HG03025 (cell line): Measurements from ENCODE around the gene ILF2.

ENCODE experiments used
- ATAC-seq: cut with Tn5 transposase; IDR thresholded peaks from one replicate; pipeline ENCODE4 v1.9.1; 2021; ENCODE audit warnings: mild to moderate bottlenecking, moderate library complexity; ENCODE audit not compliant: unreplicated experiment, low FRiP score

Gene ILF2

DNA sequence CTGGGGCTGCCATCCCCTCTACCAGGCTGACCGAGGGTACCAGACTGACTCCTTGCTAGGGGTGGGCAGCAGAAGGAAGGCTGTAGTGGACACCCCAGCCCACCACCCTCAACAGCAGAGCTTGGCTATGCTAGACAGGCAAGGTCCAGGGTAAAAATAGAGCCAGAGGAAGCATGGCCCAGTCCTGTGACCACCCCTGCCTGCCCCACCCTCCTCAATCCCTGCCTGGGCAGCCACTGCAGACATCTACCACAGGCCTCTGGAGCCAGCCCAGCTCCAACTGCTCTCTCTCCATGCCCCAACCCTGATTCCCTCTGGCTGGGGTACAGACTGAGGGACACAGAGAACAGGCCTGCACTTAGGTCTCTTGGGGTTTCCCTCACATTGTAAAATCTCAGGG lies 40.8 kb downstream of the ILF2 start:
- ATAC-seq: no peak

DNA sequence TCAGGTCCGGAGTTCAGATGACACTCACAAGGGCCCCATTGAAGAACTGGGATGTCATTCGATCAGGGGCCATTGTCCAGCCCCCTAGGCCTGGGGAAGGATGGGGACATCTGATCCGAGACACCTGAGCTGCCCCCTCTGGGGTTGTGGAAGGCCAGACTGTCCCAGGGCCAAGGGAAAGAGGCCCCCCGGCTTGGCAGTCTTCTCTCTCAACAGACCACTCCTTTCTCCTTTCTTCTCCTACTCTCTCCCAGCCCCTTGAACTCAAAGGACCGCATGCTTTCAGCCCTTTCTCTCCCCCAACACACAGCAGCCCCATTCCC lies 41.5 kb downstream of the ILF2 start:
- no peak for ATAC-seq

DNA sequence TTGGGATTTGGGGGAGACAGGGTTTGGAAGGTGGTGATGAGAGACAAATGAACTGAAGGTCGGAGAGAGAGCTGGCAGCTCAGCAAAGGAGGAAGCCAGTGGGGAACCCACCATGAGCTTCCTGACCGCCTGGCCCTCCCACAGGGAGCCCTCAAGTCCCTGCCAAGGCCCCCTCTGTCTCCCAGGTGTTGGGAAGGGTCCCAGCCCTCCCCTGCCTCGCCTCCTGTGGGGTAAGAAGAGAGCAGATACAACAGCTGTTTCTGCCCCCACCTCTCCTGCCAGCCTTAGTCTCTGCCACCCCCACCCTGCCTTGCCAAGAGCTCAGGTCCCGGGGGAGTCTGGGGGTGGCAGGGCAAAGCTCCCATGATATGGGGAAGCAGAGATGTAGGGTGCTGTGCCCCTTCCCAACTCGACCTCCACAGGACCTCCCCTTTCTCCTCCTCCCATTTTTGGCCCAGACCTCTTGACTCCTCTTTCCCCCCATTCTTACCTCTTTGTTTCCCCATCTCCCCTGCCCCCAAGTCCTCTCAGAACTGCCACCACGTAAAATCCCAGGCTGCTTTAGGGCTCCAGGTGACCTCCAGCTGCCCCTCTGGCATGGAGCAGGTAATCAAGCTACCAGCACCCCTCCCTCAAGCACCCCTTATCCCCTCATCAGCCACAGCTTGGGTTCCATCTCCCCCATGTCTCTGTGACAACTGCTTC lies 42.0 kb downstream of the ILF2 start:
- no peak for ATAC-seq

DNA sequence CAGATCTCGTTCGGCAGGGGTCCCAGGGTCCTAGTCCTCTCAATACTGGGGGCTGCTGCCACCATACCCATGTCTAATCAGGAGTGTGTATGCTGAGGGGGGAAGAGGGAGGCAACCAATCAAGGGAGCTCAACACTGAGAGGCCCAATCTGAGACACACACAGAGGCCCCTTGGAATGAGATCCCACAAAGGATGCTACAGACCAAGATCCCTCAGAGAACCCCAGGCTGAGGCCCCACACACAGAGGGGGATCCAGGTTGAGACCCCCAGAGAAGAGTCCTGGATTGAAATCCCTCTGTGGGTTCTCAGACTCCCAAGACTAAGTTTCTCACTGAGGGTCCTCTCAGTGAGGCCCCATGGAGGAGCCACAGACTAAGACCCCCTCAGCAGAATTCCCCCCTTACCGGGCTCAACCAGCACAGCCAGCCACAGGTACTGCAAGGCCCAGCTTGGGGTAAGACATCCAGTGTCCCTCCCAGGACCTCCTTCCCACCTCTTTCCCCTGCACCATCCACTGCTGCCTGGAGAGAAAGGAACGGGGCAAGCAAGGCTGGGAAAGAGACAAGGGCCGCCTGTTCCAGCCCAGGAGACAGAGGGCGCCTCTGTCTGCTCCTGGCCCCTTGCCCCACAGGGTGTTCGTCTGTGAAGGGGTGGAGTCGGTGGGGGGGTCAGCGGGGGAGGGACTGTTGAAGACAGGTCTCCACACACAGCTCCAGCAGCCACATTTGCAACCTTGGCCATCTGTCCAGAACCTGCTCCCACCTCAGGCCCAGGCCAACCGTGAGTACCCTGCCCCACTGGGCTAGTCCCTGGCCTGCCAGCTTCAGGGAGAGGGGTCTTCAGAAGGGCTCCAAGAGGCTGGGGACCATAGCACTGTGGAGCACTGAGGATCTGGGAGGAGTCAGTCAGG lies 42.8 kb downstream of the ILF2 start, which contains the start of gene S100A1:
TSS of gene S100A1 (plus strand) at position 720 of the 912 bp plus-strand sequence. CDS start 2,088 bp downstream, outside the sequence.
- no peak for ATAC-seq

DNA sequence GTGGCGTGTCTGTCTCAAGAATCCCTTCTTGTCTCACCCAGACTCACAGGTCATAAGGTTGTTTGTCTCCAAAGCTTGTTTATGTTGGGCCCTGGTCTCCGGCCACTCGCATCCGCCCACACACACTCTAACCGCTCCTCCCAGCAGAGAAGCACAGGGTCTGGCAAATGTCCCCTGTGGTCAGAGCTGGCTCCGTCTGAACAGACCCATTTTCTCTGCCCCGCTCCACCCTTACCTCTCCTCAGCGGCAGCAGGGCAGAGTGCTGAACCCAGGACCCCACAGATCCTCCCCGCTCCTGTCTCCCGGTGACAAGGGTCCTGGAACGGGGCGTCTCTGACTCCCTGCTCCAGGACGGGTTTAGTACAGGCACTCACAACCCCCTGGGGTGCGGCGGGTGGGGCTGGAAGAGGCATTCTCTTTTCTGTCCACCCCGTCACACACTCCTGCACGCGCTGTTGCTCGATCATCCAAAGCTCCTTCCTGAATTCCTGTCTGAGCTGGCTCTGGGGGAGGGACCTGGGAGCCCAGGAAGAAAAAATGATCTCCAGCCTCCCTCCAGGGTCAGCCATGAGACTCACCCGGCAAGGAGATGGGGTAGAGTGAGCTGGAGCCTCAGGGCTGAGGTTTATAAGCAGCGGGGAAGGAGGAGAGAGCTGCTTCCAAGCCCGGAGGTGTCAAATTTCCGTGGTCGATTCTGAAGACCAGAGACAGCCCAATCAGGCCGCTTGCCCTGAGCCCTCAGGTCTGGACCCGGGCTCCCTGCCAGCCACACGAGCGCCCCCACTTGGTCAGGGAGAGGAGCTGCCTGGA lies 43.7 kb downstream of the ILF2 start, which contains the start of gene S100A13:
TSS of gene S100A13 (minus strand) at position 602 of the 811 bp plus-strand sequence. CDS start 1,033 bp downstream, outside the sequence.
- no peak for ATAC-seq

DNA sequence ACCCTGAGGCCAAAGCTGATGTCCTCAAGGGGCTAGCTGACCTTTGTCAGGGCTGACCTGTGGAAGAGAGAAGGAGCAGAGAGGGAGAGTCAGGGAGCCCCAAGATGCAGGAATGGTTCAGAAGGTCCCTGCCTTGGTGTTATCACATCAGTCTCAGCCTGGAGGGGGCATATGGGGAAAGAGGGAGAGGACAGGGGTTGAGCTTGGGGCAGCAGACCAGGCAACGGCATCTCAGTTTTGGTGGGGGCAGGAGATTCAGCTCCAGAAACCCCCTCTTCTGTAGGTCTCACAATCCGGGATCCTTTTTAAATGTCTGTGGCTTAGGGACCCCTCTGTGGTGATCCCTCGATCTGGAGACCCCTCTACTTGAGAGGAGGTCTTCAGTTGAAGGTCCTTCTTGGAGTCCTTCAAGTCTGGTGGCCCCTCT lies 44.3 kb downstream of the ILF2 start:
- no peak for ATAC-seq

DNA sequence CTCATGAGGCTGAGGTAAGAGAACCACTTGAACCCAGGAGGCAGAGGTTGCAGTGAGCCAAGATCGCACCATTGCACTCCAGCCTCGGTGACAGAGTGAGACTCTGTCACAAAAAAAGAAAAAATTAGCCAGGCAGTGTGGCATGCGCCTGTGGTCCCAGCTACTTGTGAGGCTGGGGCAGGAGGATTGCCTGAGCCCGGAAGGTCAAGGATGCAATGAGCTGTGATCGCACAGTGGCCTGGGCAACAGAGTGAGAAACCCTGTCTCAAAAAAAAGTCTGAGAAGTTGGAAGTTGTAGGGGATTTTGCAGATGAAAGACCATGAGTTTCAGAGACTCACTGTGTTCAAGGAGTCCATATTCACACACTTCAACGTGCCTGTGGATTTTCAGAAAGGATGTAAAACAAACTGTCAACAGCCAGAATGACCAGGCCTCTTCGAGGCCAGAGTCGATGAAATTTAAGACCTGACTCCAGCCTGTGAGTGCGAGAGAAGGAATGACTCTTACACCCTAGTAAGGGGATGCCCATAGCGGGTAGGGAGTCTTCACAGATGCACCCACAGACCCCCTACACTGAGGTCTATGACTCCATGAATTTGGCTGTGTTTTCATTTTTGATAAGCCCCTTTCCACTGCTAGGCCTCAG lies 45.7 kb downstream of the ILF2 start:
- no peak for ATAC-seq

DNA sequence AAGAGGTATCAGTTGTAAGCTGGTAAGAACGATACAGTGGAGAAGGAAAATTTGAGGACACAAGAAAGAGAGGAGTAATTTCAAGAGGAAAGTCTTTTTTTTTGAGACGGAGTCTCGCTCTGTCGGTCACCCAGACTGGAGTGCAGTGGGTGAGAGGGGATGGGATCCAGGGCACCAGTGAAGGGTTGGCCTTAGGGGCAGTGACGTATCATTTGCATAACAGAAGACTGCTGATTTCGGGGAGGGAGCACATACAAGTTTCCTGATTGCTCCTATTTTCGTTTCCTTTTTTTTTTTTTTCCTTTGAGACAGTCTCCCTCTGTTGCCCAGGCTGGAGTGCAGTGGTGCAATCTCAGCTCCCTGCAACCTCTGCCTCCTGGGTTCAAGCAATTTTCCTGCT lies 47.7 kb downstream of the ILF2 start:
- no peak for ATAC-seq

DNA sequence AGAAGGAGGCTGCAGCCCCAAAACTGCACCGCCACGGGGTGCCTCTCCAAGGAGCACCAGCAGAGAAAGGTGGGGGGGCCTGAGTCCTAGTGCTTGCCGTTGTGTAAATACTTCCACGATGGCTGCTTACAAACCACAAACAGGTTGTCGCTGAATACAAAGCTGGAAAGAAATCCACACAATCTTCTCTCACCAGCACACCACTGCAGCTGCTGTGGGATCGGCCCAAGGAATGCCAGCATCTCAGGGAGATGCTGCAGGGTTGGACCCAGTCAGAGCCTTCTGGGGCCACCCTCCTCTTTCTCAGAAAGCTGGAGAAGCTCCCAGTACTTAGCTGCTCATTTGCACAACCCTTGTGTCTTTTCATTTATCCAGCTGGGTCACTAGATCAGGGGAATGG lies 51.6 kb downstream of the ILF2 start:
- no peak for ATAC-seq

DNA sequence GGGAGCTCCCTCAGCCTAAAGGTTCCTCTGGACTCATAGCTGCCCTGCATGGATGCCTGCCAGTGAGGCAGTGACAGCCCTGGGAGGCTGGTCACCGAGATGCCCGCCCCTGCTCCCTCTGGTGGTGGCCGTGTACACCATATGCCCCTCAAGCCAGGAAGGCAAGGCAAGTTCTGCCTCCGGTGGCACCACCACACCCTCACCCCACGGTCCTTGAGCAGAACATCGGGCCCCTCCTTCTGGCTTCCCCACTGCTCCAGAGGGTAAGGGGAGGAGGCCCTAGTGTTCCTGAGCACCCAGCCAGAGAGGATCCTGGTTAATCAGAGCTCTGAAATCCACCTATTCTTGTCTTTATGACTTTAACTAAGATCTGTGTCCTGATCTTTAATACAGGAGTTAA lies 53.1 kb downstream of the ILF2 start:
- ATAC-seq: no peak

DNA sequence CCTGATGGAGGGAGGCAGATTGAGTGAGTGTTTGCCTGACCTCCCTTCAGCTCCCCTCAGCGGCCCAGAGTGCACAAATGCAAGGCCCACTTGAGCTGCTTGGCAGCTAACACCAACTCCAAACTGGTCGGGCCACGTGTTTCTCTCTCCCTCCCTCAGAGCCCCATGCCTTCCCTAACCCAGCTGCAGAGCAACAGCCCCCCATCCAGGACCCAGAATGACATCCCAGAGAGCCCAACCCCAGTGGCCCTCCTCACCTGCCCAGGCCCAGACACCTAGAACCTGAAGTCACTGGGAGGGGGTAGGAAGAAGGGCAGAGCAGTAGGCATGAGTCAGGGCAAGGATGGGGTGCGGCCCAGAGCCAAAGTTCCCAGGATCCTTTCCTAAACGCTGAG lies 53.9 kb downstream of the ILF2 start:
- no peak for ATAC-seq

DNA sequence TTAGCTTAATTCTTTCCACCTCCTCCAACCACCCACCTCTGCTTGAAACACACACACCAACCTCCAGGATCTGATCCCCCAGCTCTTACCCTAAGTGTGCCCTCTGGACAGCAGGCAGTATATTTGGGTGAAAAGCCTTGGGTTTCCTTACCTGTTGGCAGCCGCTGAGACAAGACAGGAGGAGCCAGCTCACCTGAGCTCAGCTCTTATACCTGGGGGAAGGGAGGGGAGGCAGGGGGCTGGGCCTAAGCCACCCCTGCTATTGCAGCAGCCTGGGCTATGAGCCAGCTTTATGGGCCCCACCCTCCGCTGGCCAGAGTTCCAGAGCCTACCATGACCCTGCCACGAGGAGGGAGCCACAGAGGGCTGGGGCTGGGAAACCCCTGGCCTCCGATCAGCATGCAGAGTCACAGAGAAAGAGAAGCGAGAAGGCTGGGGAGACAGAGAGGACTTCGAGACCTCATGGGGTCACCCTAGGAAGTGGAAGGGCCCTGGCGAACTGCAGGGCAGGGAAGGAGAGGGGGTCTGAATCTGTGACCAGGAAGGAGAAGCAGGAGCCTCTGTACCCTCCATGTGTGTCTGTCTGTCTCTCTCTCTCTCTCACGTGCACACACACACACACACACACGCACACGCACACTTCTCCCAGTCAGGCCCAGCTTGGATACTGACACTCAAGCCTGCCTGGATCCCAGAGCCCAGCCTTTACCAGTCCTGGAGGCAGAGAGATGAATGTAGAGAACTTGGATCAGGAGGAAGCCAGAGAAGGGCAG lies 54.5 kb downstream of the ILF2 start, which contains the start of gene S100A14:
TSS of gene S100A14 (minus strand) at position 182 of the 773 bp plus-strand sequence. CDS start 467 bp downstream, outside the sequence.
- no peak for ATAC-seq

DNA sequence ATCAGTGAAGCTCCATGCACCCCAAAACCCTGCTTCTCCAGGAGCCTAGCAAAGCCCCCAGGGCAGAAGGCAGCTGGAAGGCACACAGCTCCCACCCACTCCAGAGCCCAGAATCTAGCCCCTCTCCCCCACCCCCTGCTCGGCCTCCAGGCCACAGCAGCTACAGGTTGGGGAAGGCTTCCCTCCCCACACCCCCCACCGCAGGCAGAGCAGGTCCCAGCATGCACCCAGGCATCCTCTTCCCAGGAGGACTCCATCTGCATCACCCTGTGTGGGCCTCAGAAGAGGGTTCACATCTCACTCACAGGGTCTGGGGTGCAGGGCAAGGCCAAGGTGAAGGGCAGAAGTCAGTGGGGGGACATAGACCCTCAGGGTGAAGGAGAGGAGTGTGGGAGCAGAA lies 55.4 kb downstream of the ILF2 start:
- no peak for ATAC-seq

DNA sequence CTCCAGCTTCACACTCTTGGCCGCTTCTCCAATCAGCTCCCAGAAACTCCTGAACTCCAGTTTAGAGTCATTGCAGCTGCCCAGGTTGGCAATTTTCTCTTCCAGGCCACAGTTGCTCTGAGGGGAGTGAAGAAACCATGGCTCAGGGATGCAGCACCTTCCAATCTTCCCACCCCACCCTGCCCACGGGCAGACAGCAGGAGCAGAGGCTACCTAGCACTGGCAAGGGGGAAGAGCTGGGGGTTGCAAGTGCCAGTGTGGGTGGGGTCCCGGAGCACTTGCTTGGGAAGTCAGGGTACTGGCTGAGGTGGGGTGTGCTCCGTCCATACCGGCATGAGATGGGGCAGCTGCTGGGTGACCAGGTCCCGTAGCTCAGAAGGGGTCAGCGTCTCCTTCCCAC lies 55.9 kb downstream of the ILF2 start:
- no peak for ATAC-seq

DNA sequence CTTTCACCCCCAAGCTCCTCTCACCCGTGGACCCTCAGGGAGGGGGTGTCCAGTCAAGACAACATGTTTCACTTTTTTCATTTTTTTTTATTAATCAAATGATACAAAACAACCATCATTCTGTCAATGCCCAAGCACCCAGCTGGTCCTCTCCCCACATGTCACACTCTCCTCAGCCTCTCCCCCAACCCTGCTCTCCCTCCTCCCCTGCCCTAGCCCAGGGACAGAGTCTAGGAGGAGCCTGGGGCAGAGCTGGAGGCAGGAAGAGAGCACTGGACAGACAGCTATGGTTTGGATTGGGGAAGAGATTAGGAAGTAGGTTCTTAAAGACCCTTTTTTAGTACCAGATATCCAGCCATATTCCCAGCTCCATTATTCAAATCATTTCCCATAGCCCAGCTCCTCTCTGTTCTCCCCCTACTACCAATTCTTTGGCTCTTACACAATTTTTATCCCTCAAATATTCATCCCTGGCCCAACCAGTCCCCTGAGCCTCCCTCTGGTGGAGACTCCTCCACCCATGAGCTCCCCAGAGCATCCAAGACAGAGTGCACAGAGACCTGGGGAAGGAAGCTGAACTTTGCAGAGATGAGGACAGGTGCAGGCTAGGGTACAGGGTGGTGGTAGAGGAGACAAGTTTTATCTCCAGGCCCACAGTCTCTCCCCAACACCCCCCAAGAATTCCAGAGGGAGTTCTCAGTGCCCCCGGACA lies 56.4 kb downstream of the ILF2 start:
- no peak for ATAC-seq

DNA sequence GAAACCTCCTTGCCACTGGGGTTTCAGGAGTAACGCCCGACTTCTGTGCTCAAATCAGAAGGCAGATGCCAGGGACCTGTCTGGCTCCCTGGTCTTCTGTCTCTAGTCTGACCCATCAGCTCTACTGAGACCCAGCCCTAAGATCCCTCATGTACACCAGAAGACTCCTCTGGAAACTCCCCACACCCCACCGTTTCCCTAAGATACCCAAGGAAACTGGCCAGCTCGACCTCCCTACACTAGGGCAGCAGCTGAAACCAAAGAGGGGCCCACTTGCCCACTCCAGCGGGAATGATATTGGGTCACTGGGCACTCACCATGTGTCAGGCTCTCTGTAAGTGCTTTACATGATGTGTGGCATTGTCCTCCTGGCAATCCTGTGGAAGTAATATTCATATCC lies 57.4 kb downstream of the ILF2 start:
- no peak for ATAC-seq

DNA sequence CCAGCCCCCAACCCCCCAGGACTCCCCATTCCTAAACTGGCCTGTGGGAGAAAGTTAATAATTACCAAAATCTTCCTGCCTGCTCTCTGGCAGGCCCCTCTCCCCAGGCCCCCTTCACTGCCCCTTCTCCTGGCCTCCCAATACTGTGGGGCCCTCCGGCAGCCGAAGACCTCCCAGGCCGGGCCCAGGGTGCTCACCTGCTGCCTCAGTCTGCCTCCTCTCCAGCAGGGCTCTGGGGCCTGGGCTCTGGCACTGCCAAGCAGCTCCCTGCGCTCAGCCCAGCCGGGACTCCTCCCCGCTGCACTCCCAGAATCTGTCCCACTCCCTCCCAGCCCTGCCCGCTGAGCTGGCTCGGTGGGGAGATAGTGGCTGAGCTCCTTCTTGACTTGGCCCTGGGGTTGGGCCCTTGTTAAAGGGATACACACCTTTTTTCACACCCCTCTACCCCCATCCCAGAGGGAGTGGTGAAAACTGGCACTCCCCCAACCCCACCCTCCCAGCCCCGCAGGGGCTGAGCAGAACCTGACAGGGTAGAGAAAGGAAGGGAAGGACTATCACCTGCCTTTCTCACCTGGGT lies 58.0 kb downstream of the ILF2 start, which contains the start of gene S100A16:
TSS of gene S100A16 (minus strand) at position 383 of the 577 bp plus-strand sequence. CDS start 4,986 bp downstream, outside the sequence.
- ATAC-seq: no peak

DNA sequence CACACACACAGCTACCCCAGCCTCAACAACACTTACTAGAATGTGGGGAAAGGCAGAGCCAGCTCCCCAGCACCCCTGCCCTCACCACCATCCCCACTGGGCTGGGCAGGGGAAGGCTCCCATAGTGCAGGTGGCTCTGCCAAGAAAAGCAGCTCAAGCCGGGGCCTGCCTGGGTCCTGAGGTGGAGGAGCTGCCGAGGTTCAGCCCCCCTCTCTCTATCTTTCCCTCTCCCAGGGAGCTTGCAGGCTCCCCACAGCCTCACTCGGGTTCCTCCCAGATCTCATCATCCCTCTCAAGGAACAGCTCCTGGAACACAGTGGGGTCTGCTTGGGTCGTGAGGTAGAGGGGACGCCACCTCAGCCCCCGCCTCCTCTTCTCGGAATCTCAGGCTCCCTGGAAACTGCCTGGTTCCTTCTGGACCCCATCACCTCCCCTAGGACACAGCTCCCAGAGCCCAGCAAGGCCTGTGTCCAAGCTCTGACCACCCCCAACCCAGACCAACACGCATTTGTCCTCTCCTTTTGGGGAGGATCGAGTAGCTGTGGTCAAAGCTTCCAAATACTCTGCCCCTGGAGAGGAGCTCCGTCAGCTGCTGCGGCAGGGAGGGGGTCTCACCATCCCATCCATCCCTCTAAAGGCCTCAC lies 58.6 kb downstream of the ILF2 start:
- ATAC-seq: no peak
